Measurements from ENCODE around the gene DLX5.
"Not testable (repeated sequence)": the region's sequence is repeated elsewhere in the genome, so short reads cannot be mapped to it uniquely, and the experiment has no call there.

Gene DLX5

DNA sequence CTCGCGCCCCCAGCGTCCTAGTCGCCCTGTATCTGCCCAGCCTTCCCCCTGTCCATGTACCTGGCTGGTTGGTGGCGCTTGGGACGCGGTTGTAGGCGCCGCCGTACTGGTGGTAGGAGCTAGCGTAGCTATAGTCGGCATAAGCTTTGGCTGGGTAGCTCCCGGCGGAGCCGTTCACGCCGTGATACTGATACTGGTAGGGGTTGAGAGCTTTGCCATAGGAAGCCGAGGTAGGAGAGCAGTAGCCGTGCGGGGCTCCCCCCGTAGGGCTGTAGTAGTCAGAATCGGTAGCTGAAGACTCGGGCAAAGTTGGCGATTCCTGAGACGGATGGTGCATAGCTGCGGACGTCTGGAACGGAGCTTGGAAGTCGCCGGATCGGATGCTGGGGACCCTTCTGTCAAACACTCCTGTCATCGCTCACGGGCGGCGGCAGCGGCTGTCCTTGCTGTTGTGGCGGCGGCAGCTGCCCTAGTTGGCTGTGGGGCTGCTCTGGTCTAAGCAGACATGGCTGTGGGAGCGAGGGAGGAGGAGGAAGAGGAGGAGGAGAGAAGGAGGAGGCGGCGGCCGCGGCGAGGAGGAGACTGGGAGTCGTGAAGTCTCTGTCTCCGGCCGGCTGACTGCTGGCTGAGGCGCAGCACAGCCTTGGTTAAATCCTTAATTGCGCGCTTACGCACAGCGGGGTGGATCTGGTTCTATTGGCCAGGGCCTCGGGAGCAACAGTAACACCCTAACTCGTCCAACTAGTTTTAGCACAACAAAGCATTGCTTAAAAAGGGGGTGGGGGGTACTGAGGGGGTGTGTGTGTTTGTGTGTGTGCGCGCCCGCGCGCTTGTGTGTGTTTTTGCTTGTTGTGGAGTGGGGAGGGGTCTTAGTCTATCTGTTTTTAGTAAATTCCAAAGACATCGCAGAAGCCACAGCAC is at the start of gene DLX5:
DLX5 (minus strand) TSS at position 623 of the 921 bp plus-strand sequence; CDS start at position 415, 208 bp downstream.
- no peak for DNase-seq

DNA sequence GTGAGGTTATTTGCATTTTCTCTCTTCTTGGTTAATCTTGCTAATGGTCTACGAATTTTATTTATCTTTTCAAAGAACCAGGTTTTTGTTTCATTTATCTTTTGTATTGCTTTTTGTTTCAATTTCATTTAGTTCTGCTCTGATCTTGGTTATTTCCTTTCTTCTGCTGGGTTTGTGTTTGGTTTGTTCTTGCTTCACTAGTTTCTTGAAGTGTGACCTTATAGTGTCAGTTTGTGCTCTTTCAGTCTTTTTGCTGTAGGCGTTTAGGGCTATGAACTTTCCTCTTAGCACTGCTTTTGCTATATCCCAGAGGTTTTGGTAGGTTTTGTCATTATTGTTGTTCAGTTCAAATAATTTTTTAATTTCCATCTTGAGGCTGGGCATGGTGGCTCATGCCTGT is 47.4 kb upstream of the DLX5 start:
- not testable (repeated sequence) for DNase-seq

DNA sequence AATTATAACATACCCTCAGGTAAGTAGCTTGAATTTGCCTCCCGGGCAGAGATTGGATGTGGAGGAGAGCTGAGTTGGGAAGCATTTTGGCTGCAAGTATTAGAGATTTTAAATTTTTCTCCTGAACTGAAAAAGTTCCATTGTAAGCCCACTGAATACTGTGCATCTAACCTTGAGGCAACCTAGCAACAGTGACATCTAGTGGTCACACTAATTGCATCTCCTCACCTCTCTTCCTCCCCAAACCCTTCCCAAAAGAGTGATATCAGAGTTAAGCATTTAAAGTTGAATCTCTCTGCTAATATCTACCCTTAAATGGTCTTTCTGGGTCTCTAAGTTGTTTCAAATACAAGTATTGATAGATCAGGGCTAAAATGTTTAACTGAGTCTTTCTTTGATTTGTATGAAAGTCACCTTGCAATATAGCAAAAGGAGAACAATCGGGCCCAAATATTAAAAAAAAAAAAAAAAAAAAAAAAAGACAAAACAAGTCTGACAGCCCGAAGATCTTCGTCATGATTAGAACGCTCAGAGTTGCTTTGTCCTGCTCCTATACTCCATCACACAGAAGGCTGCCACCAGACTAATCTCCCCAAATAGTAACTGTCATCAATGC is 40.4 kb upstream of the DLX5 start:
- no peak for DNase-seq

DNA sequence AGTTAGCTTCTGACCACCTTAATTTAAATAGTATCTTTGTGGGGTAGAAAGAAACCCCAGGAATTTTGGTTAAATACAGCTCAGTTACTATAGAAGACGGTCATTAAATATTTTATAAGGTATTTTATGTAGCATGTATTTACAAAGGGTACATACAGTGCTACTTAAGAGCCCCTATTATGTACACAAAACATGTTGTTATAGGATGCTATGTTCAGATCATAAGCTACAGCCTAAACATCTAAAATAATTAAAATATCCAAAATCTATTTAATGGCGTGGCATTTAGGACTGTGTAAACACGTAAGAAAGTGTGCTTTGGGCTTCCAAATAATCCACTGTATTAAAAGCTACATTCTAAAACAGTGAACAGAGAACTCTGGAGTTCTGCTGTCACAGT is 39.4 kb upstream of the DLX5 start:
- DNase-seq: no peak

DNA sequence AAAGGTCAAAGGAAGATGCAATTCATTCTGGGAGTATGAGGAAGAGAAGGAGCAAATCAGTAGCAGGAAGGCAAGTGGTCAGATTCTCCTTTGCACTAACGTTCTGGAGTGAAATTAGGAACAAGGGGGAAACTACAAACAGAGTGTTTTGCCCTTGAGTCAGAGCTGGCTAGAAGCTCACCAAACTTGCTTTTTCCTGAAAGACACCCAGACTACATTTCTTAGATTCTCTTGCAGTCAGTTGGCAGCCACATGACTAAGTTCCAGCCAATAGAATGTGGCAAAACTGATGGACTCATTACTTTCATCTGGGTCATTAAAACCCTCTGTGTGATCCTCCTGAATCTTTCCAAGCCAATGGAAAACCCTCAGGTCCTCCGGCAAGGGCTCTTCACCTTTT is 18.6 kb upstream of the DLX5 start:
- DNase-seq: no peak

DNA sequence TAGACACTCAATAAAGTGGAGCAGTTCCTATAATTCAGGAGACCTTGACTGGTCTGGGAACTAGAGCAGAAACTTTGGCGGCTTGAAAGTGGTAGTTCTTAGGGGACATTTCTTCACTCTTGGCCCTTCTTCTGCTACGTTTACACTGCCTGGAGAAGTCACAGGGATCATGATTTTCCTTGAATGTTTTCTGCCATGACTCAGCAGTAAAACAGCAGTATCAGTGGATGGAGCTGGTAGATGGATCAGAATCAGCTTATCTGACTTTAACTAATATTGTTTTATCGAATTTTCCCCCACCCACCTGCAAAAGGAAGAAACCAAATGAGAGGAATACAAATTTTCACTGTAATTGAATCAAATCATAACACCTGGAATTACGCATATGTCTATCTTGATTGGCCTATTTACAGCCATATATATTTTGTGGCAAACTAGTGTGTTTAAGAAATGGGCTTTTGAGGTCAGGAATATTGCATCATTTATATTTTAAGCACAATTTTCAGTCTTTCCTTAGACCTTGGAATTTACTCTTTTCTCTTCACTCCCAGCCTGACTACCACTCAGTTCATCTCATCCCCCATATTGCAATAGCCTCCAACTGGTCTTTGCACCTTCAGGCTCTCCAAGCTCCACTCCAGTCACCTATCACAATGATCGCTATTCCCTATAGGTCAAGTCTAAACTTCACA is 14.9 kb upstream of the DLX5 start:
- no peak for DNase-seq

DNA sequence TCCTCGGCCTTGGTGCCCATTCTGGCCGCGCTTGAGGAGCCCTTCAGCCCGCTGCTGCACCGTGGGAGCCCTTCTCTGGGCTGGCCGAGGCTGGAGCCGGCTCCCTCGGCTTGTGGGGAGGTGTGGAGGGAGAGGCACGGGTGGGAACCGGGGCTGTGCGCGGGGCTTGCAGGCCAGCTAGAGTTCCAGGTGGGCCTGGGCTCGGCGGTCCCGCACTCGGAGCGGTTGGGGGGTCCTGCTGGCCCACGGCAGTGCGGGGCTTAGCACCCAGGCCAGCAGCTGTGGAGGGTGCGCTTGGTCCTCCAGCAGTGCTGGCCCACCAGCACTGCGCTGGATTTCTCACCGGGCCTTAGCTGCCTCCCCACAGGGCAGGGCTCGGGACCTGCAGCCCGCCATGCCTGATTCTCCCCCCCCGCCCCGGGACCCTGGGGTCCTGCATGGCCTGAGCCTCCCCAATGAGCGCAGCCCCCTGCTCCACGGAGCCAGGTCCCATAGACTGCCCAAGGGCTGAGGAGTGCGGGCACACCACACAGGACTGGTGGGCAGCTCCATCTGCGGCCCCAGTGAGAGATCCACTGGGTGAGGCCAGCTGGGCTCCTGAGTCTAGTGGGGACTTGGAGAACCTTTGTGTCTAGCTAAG is 9.7 kb upstream of the DLX5 start:
- not testable (repeated sequence) for DNase-seq

DNA sequence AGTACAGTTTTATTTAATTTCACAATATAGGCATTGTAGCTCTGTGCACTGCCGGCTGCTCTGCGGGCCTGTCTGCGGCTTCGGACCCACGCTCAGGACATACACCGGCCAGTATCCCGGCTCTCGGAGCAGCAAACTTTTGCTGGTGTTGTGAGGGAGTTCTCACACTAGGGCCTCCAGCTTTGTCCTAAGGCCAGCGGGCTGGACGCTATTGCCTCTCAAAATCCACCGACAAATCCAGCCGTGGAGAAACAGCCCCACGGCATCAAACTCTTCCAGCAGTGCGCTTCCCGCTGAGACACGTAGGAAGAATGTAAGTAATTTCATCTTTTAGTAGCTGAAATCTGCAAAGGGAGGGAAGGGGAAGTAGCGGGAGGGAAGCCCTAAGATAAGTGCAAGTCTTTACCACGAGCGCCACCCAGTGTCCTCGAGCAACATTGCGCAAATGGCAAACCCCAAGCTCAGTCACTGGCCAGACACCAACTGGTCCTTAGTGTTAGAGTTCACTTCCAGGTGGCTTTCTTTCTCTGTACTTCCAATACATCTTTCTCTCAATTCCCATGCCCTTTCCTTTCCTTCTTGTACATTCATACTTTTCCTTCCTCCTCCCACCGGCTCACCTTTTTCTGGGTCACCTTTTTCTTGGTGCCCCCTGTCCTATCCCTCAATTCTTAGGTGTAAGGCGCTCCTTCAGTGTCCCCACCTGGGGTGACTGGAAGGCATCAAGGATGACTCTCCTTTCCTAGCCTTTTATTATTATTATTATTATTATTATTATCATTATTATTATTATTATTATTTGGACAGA is 3.0 kb upstream of the DLX5 start:
- peak; percentile 71 for DNase-seq

DNA sequence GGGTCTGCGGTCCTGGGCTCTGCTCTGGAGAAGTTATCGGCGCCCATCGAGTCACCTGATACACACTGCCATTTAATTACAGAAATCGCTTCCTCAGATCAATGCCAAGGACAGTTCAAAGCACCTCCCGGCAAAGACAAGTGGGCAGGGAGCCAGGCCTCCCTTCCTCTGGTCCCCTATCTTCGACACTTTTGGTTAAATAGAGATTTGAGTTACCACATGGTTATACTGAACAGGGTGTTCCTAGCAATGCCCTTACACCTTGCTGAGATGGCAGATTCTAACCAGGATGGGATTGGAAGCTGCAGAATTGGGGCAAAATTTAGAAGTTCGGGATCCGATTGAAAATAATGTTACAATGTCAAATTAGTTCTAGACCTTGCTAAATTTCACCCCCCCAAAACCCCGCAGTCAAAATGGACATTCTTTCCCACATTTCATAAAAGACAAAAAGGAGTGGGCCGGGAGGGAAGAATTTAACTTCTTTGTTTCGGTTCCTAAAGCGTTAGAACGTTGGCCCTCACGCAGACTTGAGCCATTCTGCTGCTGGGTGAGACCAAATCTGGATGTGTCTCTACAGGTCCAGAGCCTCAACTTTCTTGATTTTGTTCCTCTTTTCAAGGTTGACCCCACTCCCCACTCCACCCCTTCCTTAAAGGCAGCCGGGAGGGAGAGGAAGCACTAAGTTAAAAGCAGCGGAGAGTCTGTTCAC is 2.2 kb upstream of the DLX5 start:
- no peak for DNase-seq

DNA sequence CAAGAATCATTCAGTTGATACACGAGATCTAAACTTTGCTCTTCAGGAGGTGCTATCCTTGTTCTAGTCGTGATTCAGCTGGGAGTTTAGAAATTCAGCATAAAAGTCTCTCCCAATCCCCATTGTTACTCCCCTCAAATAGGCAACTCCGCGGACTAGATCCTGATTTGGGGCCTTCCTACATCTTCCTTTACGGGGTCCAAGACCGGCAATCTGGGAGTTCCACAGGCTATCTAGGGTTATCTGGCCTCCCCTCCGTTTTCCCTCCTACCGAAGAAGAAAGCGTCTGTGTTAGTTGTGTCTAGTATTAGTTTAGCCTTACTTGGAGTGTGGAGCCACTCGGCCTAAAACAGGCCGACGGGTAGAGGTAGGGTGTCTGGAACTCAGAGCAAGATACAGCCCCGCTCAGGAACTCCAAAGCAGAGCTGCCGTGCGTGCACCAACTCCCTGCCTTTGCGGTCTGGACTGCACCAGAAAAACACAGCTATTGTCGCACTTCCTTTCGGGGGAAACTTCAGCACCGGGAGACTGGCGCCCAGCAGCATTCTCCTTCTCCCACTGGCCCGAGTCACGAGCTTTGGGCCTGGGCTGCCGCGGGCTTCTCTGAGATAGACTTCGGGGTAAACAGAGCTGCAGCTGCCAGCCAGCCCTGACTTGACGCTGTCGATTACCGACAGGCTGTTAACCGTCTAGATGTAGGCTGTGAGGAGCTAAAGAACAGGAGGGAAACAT is 1.5 kb upstream of the DLX5 start:
- no peak for DNase-seq

DNA sequence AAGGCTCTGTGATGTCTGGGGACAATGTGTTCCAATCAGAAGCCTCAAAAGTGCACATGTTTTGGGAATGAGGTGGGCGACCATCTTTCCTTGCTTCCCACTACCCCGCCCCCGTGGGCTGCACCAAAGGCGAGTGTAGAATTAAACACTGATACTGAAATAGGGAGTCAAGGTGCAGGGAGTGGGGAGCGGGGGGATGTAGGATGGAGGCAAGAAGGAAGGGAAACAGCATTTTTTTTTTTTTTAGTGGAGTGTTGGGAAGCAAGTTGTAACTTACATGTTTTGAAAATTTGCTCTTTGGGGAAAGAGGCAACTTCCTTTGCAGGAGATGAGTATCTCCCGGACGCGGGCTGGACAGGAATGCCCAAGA is 484 bp upstream of the DLX5 start:
- DNase-seq: no peak

DNA sequence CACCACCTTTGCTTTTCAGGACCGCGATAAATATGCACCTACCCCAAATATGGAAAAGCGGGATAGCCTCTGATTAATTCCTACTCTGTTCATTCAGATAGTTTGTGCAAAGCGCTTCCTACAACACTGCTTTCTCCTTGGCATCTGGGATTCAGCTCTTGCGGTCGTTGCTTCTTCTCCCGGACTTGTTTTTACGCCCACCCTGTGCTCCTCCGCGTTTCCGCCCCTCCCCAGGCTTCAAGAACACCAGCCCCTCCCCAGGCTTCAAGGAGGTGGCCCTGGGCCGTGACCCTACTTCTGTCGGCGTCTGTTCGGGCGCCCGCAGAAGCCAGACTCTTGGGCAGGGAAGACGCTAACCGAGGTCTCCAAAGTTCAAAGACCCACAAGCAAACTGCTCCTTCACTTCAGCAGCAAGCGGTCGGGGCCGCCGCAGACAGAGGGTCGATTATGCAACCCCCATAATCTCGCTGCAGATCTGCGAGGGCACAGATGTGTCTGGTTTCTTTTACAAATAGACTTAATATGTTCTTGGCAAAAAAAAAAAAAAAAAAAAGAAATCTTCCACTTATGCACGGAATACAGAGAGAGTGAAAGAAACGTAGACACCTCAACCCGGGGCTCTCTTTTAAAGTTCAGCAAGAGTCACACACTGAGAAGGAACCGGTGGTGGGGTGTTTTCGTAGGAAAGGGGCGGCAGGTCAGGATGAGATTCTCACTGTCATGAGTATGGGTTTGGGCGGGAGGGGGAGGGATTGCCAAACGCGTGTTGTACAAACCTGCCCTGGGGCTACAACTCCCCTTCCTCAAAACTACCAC is 1.9 kb downstream of the DLX5 start:
- no peak for DNase-seq

DNA sequence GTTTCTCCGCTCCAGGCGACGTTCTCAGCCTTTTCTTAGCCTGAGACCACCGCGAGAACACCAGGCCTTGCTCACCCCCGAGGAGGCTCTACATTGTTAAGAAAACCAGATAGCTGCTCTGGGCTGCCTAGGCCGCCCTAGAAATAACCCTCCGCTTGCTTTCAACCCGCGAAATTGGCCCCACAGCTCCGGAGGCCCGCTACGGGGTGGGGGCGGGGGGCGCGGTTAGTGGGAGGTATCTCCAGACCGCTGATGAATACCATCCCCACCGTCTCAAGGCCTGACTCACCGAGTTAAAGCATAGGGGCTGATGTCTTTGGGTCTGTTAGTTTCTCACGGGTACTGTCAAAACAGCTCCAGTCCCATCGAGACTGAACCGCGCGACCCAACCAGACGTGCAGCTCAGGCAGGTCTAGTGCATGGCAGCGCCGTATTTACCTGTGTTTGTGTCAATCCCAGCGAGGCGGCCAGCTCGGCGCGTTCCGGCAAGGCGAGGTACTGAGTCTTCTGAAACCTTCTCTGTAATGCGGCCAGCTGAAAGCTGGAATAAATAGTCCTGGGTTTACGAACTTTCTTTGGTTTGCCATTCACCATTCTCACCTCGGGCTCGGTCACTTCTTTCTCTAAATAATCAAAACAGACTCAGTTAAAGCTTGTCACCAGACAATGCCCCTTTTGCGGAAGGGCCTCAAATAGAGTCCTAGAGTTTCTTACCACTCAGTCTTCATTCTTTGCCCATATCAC is 2.7 kb downstream of the DLX5 start:
- DNase-seq: no peak

DNA sequence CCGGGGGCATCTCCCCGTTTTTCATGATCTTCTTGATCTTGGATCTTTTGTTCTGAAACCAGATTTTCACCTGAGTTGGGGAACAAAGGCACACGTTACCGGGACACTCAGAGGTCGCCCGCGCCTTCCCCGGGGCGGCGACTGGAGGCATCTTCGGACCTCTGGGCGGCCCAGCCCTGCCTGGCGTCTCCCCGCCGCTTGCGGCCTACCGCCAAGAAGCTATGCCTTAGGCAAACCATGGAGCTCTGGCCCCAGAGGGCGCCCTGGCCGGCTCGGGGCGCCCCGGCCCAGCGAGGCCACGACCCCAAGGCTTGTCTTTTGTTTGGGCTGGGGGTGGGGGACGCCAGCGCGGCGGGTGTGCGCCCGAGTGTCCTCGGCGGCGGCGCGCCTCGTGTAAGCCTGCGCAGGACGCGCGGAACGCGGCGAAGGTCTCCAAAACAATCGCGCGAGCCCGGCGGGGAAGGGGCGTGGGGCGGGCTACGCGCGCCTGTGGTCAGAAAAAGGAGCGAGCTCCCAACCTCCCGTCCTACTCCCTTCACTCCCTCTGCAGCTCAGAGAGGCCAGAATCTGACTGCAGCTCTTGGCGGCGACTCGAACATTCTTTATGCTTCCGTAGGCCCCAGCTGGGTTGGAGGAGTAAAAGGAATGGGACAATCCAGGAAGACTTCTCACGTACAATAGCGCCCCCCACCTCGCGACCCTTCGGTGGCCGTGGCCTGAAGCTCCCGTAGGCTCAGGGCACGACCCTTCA is 3.5 kb downstream of the DLX5 start:
- DNase-seq: no peak

DNA sequence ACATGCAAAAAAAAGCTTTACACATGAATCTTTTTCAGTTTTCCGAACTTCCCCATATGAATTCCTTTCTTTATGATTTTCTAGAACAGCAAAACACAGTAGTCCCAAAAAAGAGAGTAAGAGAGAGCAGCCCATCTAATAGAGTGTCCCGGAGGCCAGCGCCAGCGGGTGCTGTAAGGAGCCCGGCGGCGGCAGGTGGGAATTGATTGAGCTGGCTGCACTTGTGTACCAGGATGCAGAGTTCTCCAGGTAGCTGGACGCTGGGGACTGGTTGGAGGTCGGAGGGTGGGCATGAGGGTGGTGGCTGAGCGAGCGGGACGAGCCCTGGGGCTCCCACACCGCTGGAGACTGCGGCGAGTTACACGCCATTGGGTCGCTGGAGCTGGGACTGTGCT is 4.0 kb downstream of the DLX5 start:
- DNase-seq: no peak

DNA sequence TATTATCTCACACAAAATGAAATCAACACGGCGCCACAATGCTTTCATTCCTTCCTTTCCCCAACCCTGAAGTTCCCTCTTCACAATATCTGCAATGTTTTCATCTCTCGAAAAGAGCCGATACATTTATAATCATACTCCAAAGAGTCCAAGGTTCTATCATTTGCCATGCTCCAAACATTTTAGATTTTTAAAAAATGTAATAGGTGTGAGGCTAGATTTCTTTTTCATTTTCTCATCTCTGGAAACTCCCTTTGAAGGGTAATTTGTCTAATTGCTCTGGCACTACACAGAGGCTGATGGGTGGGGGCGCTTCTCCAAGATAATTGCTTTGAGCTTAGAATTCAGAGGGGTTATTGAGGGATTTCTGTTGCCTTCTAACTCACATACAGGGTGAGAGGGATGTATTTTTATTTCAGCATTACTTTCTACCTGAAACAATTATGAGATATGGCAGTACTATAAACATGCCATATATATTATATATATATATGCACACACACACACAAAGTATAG is 4.9 kb downstream of the DLX5 start:
- DNase-seq: no peak

DNA sequence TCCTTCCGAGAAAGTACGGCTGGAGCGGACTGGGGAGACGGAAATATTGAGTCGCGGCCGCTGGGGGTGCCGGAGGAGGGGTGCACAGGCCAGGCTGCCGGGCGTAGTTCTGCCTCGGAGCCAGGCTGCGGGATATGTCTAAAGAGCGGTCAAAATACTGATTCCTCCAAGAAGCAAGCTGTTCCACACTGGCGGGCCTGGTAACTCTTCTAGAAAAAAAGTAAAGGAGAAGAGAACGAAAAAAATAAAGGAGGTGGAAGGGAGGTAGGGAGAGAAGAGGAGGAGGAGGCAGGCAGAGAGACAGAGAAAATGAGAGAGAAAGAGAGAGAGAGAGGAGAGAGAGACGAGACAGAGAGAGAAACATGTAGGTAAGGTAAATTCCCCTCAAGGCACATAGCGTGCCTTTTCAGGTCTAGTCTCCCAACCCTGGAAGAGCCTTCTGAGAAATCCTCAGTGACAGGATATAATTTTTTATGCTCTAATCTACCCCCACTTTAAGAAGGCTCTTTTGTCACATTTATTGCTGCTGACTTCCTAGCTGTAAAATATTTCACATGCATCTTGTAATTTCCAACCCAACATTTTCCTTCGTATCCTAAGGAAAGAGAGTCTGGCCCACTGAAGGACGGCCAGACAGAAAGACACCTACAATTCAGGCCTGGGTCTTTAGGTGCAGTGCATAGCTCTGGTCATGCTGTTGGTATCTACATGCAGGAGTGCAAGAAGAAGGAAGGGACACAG is 5.7 kb downstream of the DLX5 start:
- DNase-seq: no peak

DNA sequence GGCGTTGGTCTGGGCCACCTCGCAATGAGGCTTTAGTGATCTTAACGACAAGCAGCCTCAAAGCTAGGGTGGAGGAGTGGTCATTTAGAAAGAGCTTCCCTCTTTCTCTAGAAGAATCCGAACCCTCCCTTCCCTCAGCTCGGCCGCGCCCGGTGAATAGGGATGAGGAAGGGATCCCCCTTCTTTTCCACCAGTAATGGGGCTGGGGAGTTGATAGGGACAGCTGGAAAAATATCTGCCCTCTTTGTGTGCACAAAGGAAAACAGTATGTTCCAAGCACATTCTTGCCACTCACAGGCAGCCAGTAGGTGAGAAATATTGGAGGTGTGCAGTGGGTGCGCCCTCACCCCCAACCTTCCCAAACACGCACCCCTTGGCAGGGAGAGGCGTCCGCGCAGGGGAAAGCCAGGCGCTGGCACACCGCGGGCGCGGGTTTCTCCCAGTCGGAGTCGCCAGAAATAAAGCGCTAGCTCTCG is 6.5 kb downstream of the DLX5 start:
- no peak for DNase-seq

Measured in stimulated activated CD4-positive, alpha-beta T cell treated with anti-CD3 and anti-CD28 coated beads, Interleukin-4, amount 100 ng/mL, for 1 hour (primary cell).